Endothelial cell of umbilical vein (primary cell): ENCODE results near the gene MAML2. TPM values are rescaled to one million over a fixed set of nuclear protein-coding genes. Genes with fewer than 3 reads are reported as not detected.

Experiments
- BruUV-seq: library from RNA; stranded (reverse); fragments of 400-500 nt; replicated peaks from 2 replicates; lab custom pipeline; 2021; lab: Mats Ljungman, UMichigan
- CTCF ChIA-PET: fragments of 300-600, 350-600 bp; sonication (Branson Sonifier 250); formaldehyde crosslinking; loops from one replicate; lab custom pipeline; 2021; ENCODE audit warnings: antibody characterized with exemption, inconsistent platforms; lab: Charles Lee
- POLR2A ChIA-PET: fragments of 300-600, 350-600 bp; sonication (Branson Sonifier 250); formaldehyde crosslinking; loops from one replicate; lab custom pipeline; 2021; ENCODE audit warnings: antibody characterized with exemption, inconsistent platforms; lab: Charles Lee
- DNase-seq: peaks from one replicate; pipeline ENCODE4 v3.0.0-alpha.2; 2011; ENCODE audit warnings: low read depth, low spot score
- FAIRE-seq: peaks from 2 replicates; lab custom pipeline; 2011; peaks lifted over from hg19 to GRCh38; lab: Jason Lieb, UNC
- H2AFZ ChIP-seq: 2 replicates; pipeline ENCODE4 v1.6.0; 2012; ENCODE audit warnings: low read depth, low read length, control low read depth, inconsistent platforms
- H3K27ac ChIP-seq: 2 replicates; pipeline ENCODE4 v1.5.1; 2011; ENCODE audit warnings: low read depth, mild to moderate bottlenecking, control low read depth, low read length, moderate library complexity; ENCODE audit not compliant: insufficient read depth
- H3K27me3 ChIP-seq, 2 experiments: 2 replicates each; pipeline versions ENCODE4 v1.6.0 to v1.6.1; 2011; ENCODE audit warnings: low read length in 2 of 2, mixed read lengths in 1 of 2; ENCODE audit not compliant: control insufficient read depth in 2 of 2, insufficient read depth in 2 of 2
- H3K36me3 ChIP-seq, 2 experiments: 2 replicates in 1 of 2; 3 replicates in 1 of 2; pipeline ENCODE4 v1.5.1; 2011; ENCODE audit warnings: low read length in 2 of 2, mild to moderate bottlenecking in 1 of 2, moderate library complexity in 1 of 2; ENCODE audit not compliant: control insufficient read depth in 2 of 2, insufficient read depth in 2 of 2; ENCODE audit errors: extremely low read depth in 1 of 2
- H3K4me1 ChIP-seq: 3 replicates; pipeline ENCODE4 v1.5.1; 2011; ENCODE audit warnings: mild to moderate bottlenecking, low read length; ENCODE audit not compliant: control insufficient read depth, insufficient read depth; ENCODE audit errors: extremely low read depth
- H3K4me2 ChIP-seq: 2 replicates; pipeline ENCODE4 v1.6.1; 2011; ENCODE audit warnings: low read length, control low read depth, mixed read lengths; ENCODE audit not compliant: insufficient read depth
- H3K4me3 ChIP-seq, 3 experiments: fragments of 200-600 bp in 1 of 3; sonication (generic), shearing (Covaris generic) in 1 of 3; replicated peaks in 1 of 3; 2 replicates each; pipeline ENCODE4 v1.5.1; 2011 to 2016; ENCODE audit warnings: control low read depth in 3 of 3, low read length in 3 of 3, mild to moderate bottlenecking in 2 of 3, inconsistent platforms in 1 of 3, low read depth in 1 of 3, moderate library complexity in 1 of 3; ENCODE audit not compliant: insufficient read depth in 1 of 3
- H3K79me2 ChIP-seq: 2 replicates; pipeline ENCODE4 v1.6.0; 2012; ENCODE audit warnings: low read length, inconsistent platforms; ENCODE audit not compliant: control insufficient read depth, insufficient read depth
- H3K9ac ChIP-seq: replicated peaks from 2 replicates; pipeline ENCODE3; 2011; ENCODE audit warnings: low read length, control low read depth; ENCODE audit not compliant: insufficient read depth; ENCODE audit errors: extremely low read depth
- H3K9me1 ChIP-seq: replicated peaks from 3 replicates; pipeline ENCODE4 v1.6.0; 2011; ENCODE audit warnings: mild to moderate bottlenecking, low read length; ENCODE audit not compliant: control insufficient read depth, insufficient read depth; ENCODE audit errors: extremely low read depth
- H3K9me3 ChIP-seq: replicated peaks from 2 replicates; pipeline ENCODE4 v1.5.1; 2012; ENCODE audit warnings: low read length, inconsistent platforms; ENCODE audit not compliant: control insufficient read depth, insufficient read depth
- H4K20me1 ChIP-seq: replicated peaks from 2 replicates; pipeline ENCODE3; 2011; ENCODE audit warnings: mild to moderate bottlenecking, low read length; ENCODE audit not compliant: control insufficient read depth, insufficient read depth; ENCODE audit errors: extremely low read depth
- EZH2 ChIP-seq: IDR thresholded peaks from 2 replicates; pipeline ENCODE4 v1.6.1; 2012; ENCODE audit warnings: borderline replicate concordance, low read depth, mild to moderate bottlenecking, moderate library complexity, low read length, inconsistent platforms; ENCODE audit not compliant: severe bottlenecking
- FOS ChIP-seq: IDR thresholded peaks from 2 replicates; pipeline ENCODE4 v1.6.1; 2011; ENCODE audit warnings: mild to moderate bottlenecking, low read length, moderate library complexity, borderline replicate concordance; ENCODE audit not compliant: insufficient read depth
- GATA2 ChIP-seq: IDR thresholded peaks from 2 replicates; pipeline ENCODE4 v1.7.0; 2011; ENCODE audit warnings: low read depth, mild to moderate bottlenecking, moderate library complexity, mixed read lengths, low read length; ENCODE audit not compliant: insufficient read length, insufficient read depth
- JUN ChIP-seq: IDR thresholded peaks from 2 replicates; pipeline ENCODE4 v1.6.1; 2011; ENCODE audit warnings: borderline replicate concordance, low read depth; ENCODE audit not compliant: insufficient read length, insufficient read depth
- MYC ChIP-seq: IDR thresholded peaks from one replicate; pipeline ENCODE4 v1.6.1; 2011; ENCODE audit warnings: mild to moderate bottlenecking, low read depth, low read length
- POLR2A ChIP-seq: IDR thresholded peaks from 2 replicates; pipeline ENCODE4 v1.6.1; 2012; ENCODE audit warnings: low read depth, mild to moderate bottlenecking, control low read depth, low read length
- POLR2AphosphoS5 ChIP-seq: IDR thresholded peaks from 2 replicates; pipeline ENCODE4 v1.6.1; 2012; ENCODE audit warnings: low read depth, mild to moderate bottlenecking, control low read depth, low read length, moderate library complexity; ENCODE audit not compliant: insufficient read depth
- dilution Hi-C: fragments of 300-500 bp; cut with MboI; formaldehyde crosslinking; loops from one replicate; pipeline ENCODE4 v1.15.0; 2019; ENCODE audit warnings: low sequenced_read_pairs; ENCODE audit not compliant: extremely low pct_ligation_motif_present
- intact Hi-C: fragments of 100-400 bp; cut with micrococcal nuclease; formaldehyde crosslinking; loops from one replicate; pipeline ENCODE4 v1.10.0; 2022
- polyA plus RNA-seq, 4 experiments: library from polyadenylated mRNA; depleted of rRNA in 3 of 4; stranded (reverse) in 3 of 4; unstranded in 1 of 4; fragments of >200 nt; gene quantifications; 2 replicates each; pipeline versions ENCODE4 v1.2.1 to v1.2.3, GENCODE V29; 2011 to 2012; ENCODE audit warnings: missing spikeins in 1 of 4
- total RNA-seq: library from RNA; stranded (reverse); gene quantifications from 2 replicates; pipeline ENCODE4 v1.2.3, GENCODE V29; 2021
- TF ChIP-seq, protein P1 (sequence below): IDR thresholded peaks from 2 replicates; pipeline ENCODE4 v1.6.1; 2011; ENCODE audit not compliant: insufficient read depth, insufficient read length
- TF ChIP-seq, protein P2 (sequence below), 2 donors: IDR thresholded peaks; 1 replicate in 1 of 2; 2 replicates in 1 of 2; pipeline ENCODE4 v1.5.1; 2011; ENCODE audit warnings: low read length in 2 of 2, mild to moderate bottlenecking in 2 of 2, moderate library complexity in 2 of 2, control low read depth in 1 of 2, inconsistent platforms in 1 of 2, low read depth in 1 of 2; ENCODE audit not compliant: insufficient read depth in 1 of 2; ENCODE audit errors: extremely low read depth in 1 of 2

MAML2 gene
- total and polyA plus RNA-seq, 2 donors (not counting 3 experiments of a cell fraction or from before 2014, with no cell fraction given), result 12.4 to 16.8 TPM

DNA sequence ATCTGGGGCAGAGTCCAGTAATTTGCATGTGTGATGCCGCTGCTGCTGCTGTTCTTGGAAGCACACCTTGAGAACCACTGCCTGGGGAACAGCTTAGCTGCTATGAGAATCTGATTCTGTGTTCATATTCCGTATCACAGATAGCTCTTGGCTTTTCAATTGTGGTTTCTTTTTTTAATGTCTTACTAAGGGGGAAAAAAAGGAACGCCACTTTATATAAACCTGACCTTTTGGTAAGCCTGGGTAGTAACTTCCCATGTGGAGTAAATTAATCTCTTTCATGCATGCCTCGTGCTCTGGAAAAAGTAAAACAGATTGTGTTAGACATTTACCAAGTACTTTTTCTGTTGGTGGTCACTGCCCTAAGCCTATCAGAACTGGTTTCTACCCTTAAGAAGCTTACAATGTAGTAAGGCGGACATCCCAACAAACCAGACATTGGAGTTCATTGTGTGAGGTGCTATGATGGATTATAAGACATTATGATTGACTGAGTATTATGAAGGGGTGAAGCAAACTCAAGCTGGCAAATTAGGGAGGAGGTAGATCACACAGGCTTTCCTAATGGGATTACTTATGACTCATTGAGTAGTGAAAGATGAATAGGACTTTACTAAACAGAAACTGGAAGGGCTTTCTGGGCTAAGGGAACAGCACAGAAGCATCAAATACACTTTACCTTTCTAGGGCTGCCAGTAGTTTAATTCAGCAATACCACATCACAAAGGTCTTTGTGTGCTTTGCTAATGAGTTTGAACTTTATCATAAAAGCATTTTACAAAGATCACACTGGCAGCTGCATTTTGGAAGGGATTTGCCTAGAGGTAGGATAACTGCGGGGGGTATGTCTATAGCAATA lies 64.7 kb downstream of the MAML2 start:
- Histone ChIP-seq H3K4me2 (no peak overlapping the region), H4K20me1 (no peaks in the 10 kb centered on the region), H3K9ac (no peak overlapping the region), H3K27ac (no peak overlapping the region), H3K79me2 (no peaks in the 10 kb centered on the region), H3K4me3 (no peak overlapping the region), H3K9me3 (no peaks in the 10 kb centered on the region), H3K36me3 (no peaks in the 10 kb centered on the region), H2AFZ (no peak overlapping the region), H3K27me3 (no peaks in the 10 kb centered on the region), H3K9me1 (no peaks in the 10 kb centered on the region), H3K4me1 (peaks cover 3% of the 10 kb centered on the region)
- POLR2A ChIA-PET, result no interaction called here
- intact Hi-C loops, result no loop called here
- BruUV-seq, result no TSS peak
- no peak for FAIRE-seq
- dilution Hi-C loops, result no loop called here
- DNase-seq, result no peak
- CTCF ChIA-PET, result interaction anchor here (1.1 to 1.8 kb wide), 2 partner anchors 10 to 64 kb away, joined by 4 to 7 read pairs; no protein-coding TSS in a partner anchor
- TF ChIP-seq GATA2 (no peak), EZH2 (no peak), FOS (no peak), POLR2A (no peak), POLR2AphosphoS5 (no peak), MYC (no peak), JUN (no peak)
- TF ChIP-seq, protein P1, sequence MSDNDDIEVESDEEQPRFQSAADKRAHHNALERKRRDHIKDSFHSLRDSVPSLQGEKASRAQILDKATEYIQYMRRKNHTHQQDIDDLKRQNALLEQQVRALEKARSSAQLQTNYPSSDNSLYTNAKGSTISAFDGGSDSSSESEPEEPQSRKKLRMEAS, result no peak
- TF ChIP-seq, protein P2, sequence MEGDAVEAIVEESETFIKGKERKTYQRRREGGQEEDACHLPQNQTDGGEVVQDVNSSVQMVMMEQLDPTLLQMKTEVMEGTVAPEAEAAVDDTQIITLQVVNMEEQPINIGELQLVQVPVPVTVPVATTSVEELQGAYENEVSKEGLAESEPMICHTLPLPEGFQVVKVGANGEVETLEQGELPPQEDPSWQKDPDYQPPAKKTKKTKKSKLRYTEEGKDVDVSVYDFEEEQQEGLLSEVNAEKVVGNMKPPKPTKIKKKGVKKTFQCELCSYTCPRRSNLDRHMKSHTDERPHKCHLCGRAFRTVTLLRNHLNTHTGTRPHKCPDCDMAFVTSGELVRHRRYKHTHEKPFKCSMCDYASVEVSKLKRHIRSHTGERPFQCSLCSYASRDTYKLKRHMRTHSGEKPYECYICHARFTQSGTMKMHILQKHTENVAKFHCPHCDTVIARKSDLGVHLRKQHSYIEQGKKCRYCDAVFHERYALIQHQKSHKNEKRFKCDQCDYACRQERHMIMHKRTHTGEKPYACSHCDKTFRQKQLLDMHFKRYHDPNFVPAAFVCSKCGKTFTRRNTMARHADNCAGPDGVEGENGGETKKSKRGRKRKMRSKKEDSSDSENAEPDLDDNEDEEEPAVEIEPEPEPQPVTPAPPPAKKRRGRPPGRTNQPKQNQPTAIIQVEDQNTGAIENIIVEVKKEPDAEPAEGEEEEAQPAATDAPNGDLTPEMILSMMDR (IDR thresholded peaks at IDR 0.05; ENCODE audit: extremely low read depth in 1 of 2, insufficient read depth in 1 of 2, low read depth in 1 of 2, low read length in 2 of 2), result no peak
